HEK293T (cell line): Measurements from ENCODE around the gene CSF2.

ENCODE experiments used
- ELF4 ChIP-seq: fragments of 450-650 bp; IDR thresholded peaks from 2 replicates; pipeline ENCODE4 v1.6.1; 2017; ENCODE audit warnings: antibody characterized with exemption
- LEF1 ChIP-seq: fragments of 450-650 bp; IDR thresholded peaks from 2 replicates; pipeline ENCODE4 v1.6.1; 2017; ENCODE audit warnings: mild to moderate bottlenecking, borderline replicate concordance
- SP1 ChIP-seq: fragments of 450-650 bp; IDR thresholded peaks from 2 replicates; pipeline ENCODE4 v1.6.1; 2017
- TF ChIP-seq, protein P1 (sequence below): fragments of 450-650 bp; IDR thresholded peaks from 2 replicates; pipeline ENCODE4 v1.6.1; 2016

DNA sequence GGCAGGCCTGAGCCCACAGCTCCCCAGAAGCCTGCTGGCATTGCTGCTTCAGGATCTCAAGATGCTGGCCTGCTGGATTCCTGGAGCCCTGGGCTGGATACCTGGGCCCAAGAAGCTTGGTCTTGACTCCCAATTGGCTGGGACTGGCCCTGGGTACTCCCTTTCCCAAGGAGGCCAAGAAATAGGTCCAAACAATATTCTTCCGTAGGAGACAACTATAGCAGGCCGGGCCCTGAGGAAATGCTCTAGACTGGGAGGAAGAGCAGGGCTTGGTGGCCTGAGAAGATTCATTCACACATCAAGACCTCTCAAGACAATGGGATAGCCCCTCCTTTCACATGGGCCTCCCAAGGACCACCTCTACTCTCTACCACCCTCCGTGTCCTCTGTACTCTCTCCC is 7.9 kb downstream of the CSF2 start:
- TF ChIP-seq, protein P1, sequence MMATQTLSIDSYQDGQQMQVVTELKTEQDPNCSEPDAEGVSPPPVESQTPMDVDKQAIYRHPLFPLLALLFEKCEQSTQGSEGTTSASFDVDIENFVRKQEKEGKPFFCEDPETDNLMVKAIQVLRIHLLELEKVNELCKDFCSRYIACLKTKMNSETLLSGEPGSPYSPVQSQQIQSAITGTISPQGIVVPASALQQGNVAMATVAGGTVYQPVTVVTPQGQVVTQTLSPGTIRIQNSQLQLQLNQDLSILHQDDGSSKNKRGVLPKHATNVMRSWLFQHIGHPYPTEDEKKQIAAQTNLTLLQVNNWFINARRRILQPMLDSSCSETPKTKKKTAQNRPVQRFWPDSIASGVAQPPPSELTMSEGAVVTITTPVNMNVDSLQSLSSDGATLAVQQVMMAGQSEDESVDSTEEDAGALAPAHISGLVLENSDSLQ: no peak
- TF ChIP-seq LEF1: no peak
- no peak for TF ChIP-seq ELF4
- TF ChIP-seq SP1: no peak
